GM12872 (cell line): ENCODE measurements around the gene LOXL1.

ENCODE experiments used
- TF ChIP-seq, protein P1 (sequence below): IDR thresholded peaks from 3 replicates; pipeline ENCODE4 v1.5.1; 2011; ENCODE audit warnings: low read depth, mild to moderate bottlenecking, low read length, moderate library complexity; ENCODE audit not compliant: insufficient read depth

The LOXL1 gene

GRCh38 chr15:73940061-73940981 lies 14.1 kb downstream of the LOXL1 start:
- TF ChIP-seq, protein P1, sequence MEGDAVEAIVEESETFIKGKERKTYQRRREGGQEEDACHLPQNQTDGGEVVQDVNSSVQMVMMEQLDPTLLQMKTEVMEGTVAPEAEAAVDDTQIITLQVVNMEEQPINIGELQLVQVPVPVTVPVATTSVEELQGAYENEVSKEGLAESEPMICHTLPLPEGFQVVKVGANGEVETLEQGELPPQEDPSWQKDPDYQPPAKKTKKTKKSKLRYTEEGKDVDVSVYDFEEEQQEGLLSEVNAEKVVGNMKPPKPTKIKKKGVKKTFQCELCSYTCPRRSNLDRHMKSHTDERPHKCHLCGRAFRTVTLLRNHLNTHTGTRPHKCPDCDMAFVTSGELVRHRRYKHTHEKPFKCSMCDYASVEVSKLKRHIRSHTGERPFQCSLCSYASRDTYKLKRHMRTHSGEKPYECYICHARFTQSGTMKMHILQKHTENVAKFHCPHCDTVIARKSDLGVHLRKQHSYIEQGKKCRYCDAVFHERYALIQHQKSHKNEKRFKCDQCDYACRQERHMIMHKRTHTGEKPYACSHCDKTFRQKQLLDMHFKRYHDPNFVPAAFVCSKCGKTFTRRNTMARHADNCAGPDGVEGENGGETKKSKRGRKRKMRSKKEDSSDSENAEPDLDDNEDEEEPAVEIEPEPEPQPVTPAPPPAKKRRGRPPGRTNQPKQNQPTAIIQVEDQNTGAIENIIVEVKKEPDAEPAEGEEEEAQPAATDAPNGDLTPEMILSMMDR: no peak

- TF ChIP-seq, protein P1: no peak
These were observed 14.8 kb downstream of the LOXL1 start for GRCh38 chr15:73941044-73941443.

DNA sequence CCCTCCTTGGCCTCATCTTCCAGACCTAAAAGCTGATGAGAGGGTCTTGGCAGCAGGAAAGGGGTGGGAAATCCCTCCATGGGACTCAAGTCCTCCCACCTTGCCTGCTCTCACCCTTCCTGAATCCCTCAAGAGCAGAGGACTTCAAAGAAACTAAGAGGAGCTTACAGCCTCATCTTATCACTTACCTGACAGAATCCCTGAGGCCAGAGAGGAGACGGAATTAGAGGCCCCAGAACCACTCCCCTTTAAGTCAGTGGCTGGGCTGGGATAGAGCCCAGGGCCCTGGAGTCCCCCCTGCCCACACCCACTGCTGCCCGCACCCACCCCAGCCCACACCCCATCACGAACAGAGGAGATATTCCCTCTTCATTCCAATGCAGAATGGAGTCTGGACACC lies 15.2 kb downstream of the LOXL1 start:
- TF ChIP-seq, protein P1: no peak

GRCh38 chr15:73941871-73942635 lies 15.8 kb downstream of the LOXL1 start:
- TF ChIP-seq, protein P1: no peak

DNA sequence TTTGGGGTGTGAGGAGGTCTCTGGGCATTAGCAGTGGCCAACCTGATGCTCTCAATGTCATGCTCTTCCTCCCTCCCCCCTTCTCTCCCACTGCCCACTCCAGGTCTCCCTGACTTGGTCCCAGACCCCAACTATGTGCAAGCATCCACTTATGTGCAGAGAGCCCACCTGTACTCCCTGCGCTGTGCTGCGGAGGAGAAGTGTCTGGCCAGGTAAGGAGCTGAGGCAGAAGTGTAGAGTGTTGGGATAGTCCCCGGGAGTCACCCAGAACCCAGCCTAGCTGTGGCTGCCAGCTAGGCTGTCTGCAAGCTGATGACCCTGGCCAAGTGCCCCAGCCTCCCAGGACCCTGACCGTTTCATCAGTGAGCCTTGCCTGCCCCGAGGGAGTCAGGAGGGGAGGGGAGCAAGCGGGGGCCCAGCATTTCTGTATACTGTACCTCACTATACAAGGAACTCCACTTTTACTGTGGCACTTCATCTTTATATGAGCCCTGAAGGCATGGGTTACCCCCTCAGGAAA lies 16.5 kb downstream of the LOXL1 start:
- TF ChIP-seq, protein P1: no peak

DNA sequence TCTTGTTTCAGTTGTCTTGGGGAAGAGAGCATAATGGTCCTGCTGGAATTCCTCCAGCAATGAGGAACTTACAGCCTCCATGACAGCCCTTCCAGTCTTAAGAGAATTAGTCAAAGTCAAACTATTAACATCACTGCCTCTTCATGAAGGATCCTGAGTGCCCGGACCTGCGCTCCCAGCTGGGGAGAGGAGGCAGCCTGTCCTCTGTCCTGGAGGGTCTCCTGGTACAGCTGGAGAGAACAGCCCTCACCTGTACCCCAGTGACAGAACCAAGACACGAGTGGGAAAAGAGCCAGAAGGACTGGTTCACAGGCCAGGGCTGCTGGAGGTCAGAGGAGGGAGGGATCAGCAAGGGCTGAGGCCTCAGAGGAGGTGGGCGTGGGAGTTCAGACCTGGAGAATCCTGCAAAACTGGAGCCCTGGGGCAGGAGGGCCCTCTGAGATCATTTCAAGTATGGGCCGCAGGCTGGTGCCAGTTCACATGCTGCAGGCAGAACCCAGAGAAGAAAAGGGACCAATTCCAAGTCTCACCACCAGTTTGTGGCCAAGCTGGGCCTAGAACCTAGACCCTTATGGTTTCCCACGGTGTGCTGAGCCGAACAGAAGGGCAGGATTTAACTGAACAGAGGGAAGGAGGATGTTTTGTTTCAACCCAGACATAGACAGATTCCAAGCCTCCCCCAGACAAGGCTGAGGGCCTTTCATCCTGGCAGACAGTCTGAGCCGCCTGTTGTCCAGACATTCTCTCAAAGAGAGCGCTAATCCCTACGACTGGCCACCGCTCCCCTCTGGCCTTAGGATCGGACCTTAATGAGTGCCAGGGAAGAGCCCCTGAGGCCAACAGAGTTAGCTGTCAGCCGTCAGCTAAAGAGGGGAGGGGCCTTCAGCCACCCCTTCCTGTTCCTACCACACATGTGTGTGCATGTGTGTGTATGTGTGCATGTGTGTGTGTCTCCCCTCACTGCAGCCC lies 18.2 kb downstream of the LOXL1 start:
- TF ChIP-seq, protein P1: no peak
